K562 (cell line): Measurements from ENCODE around the gene USP24. TPM values are rescaled to one million over a fixed set of nuclear protein-coding genes. Genes with fewer than 3 reads are reported as not detected.

Source experiments
- BCOR ChIP-seq: fragments of 450-650 bp; IDR thresholded peaks from 2 replicates; pipeline ENCODE4 v1.6.1; 2016
- CXXC5 ChIP-seq: fragments of 250-450 bp; sonication (Bioruptor Pico); IDR thresholded peaks from 2 replicates; pipeline ENCODE4 v1.8.0; 2022; ENCODE audit warnings: inconsistent platforms, mild to moderate bottlenecking, moderate library complexity
- EP400 ChIP-seq: fragments of 450-650 bp; IDR thresholded peaks from 2 replicates; pipeline ENCODE4 v1.6.1; 2017; ENCODE audit warnings: antibody characterized with exemption, mild to moderate bottlenecking, moderate library complexity
- MCM2 ChIP-seq: fragments of 450-650 bp; IDR thresholded peaks from 2 replicates; pipeline ENCODE4 v1.6.1; 2017; ENCODE audit warnings: low read depth, mild to moderate bottlenecking
- NCOA4 ChIP-seq: fragments of 450-650 bp; IDR thresholded peaks from 2 replicates; pipeline ENCODE4 v1.6.1; 2018; ENCODE audit warnings: mild to moderate bottlenecking; ENCODE audit not compliant: partially characterized antibody
- NRF1 ChIP-seq, 2 experiments: fragments of 450-650 bp; IDR thresholded peaks in 1 of 2; conservative IDR thresholded peaks in 1 of 2; 2 replicates each; pipeline ENCODE4 v1.6.1; 2014; ENCODE audit warnings: mild to moderate bottlenecking in 2 of 2
- PTBP1 ChIP-seq: fragments of 200-400 bp; formaldehyde crosslinking; IDR thresholded peaks from 2 replicates; pipeline ENCODE4 v1.6.1; 2017; ENCODE audit warnings: low read depth, low read length
- ZBTB33 ChIP-seq: sonication (generic); formaldehyde crosslinking; IDR thresholded peaks from 2 replicates; pipeline ENCODE4 v1.8.1; 2023; ENCODE audit warnings: mild to moderate bottlenecking, missing genetic modification reagents
- ZNF551 ChIP-seq: fragments of 250-450 bp; sonication (Bioruptor Pico); IDR thresholded peaks from 2 replicates; pipeline ENCODE4 v1.5.0; 2021; ENCODE audit warnings: mild to moderate bottlenecking, moderate library complexity
- ZNF766 ChIP-seq: fragments of 200-800 bp; sonication (Bioruptor generic); conservative IDR thresholded peaks from 2 replicates; pipeline ENCODE4 v1.6.1; 2016; ENCODE audit warnings: missing genetic modification characterization, missing compliant biosample characterization
- polyA plus RNA-seq, 8 experiments: library from polyadenylated mRNA; depleted of rRNA in 4 of 8; stranded (reverse) in 5 of 8; unstranded in 3 of 8; fragments of >200 nt; fragmentation: Nextera tagmentation in 2 of 8; fragmentation: Illumina TruSeq in 1 of 8; extraction: Ambion mirVana in 2 of 8; extraction: Trizol in 1 of 8; gene quantifications; 2 replicates each; pipeline versions ENCODE4 v1.2.1 to v1.2.3, GENCODE V29; 2011 to 2014; ENCODE audit warnings: inconsistent platforms in 1 of 8, missing spikeins in 1 of 8
- total RNA-seq, 7 experiments: library from RNA; depleted of rRNA in 6 of 7; stranded (reverse); fragments of >200 nt in 6 of 7; fragmentation: Illumina TruSeq in 2 of 7; extraction: Trizol in 2 of 7; gene quantifications; 2 replicates each; pipeline versions ENCODE4 v1.2.1 to v1.2.3, GENCODE V29; 2011 to 2021; ENCODE audit warnings: low replicate concordance in 1 of 7

USP24 gene
- total and polyA plus RNA-seq, 9 of the 15 experiments (the other 6 are each of a cell fraction or from before 2014, with no cell fraction given) = 7.7 to 62.6 (median 36.8) TPM

- TF ChIP-seq NCOA4 = no peak
- TF ChIP-seq ZNF766 = no peak
- no peak for TF ChIP-seq ZNF551 (CRISPR knock-in tag)
- no peak for TF ChIP-seq MCM2
- no peak for TF ChIP-seq PTBP1
- no peak for TF ChIP-seq EP400
- no peak for TF ChIP-seq ZBTB33
- TF ChIP-seq BCOR = peak; percentile 23; the same call in 1 of the 2 replicates
- TF ChIP-seq NRF1 (conservative IDR thresholded peaks at IDR 0.05 in 1 of 2, IDR thresholded peaks at IDR 0.05 in 1 of 2) = 0 out of 4 replicates have a peak, but pooled peaks of 1 of the 2 experiments have one; percentile 12
- TF ChIP-seq CXXC5 (CRISPR knock-in tag) = no peak
Measured at GRCh38 chr1:55040083-55040932, 174.9 kb downstream of the USP24 start (continued).
